Measurements from ENCODE around the gene HRC. TPM values are rescaled to one million over a fixed set of nuclear protein-coding genes. Genes with fewer than 3 reads are reported as not detected.

HRC gene
- total RNA-seq, 1 experiment from 2014 or later: 0.13 TPM

- TF ChIP-seq SIN3A (IDR thresholded peaks at IDR 0.05; ENCODE audit: borderline replicate concordance, insufficient read depth, low read depth, low read length): no peak
- TF ChIP-seq REST (IDR thresholded peaks at IDR 0.05; ENCODE audit: insufficient read depth in 1 of 2, low read depth in 2 of 2, low read length in 1 of 2): no peak
- intact Hi-C loops (cut with micrococcal nuclease; ENCODE audit: unreplicated experiment) (no loop called here), in situ Hi-C loops (cut with HindIII; ENCODE audit: low pct_unique_long_range_greater_than_20kb, low sequenced_read_pairs) (no loop called here)
- Histone ChIP-seq H3K36me3 (ENCODE audit: control insufficient read depth, insufficient read depth, low read length) (no peaks in the 10 kb centered on the region), H3K27me3 (ENCODE audit: control insufficient read depth, insufficient read depth, low read length) (no peaks in the 10 kb centered on the region), H3K27ac (ENCODE audit: low read length) (no peak overlapping the region), H3K4me1 (ENCODE audit: control insufficient read depth, insufficient read depth, low read length) (no peaks in the 10 kb centered on the region), H3K4me3 (ENCODE audit: low read depth in 2 of 2, low read length in 2 of 2) (no peak overlapping the region), H3K9me3 (ENCODE audit: control insufficient read depth, insufficient read depth, low read depth, low read length) (no peaks in the 10 kb centered on the region)
- CTCF ChIA-PET: no interaction called here
- DNase-seq (ENCODE audit: low read depth, low spot score): no peak
- ATAC-seq: no peak
- POLR2A ChIA-PET: no interaction called here
- no TSS peak for BruUV-seq (replicated peaks)
Measured at GRCh38 chr19:49180659-49181058, 25.5 kb upstream of the HRC start.

GRCh38 chr19:49173198-49173597, 18.0 kb upstream of the HRC start:
- TF ChIP-seq REST (IDR thresholded peaks at IDR 0.05; ENCODE audit: insufficient read depth in 1 of 2, low read depth in 2 of 2, low read length in 1 of 2): no peak
- ATAC-seq (no peak), DNase-seq (ENCODE audit: low read depth, low spot score) (no peak)
- no peaks in the 10 kb centered on the region for H3K9me3 ChIP-seq (ENCODE audit: control insufficient read depth, insufficient read depth, low read depth, low read length)
- H3K36me3 ChIP-seq (ENCODE audit: control insufficient read depth, insufficient read depth, low read length): no peaks in the 10 kb centered on the region; the same call in none of the 2 replicates
- no peak overlapping the region for H3K4me3 ChIP-seq (ENCODE audit: low read depth in 2 of 2, low read length in 2 of 2)
- ChIA-PET POLR2A (no interaction called here), CTCF (no interaction called here)
- no peaks in the 10 kb centered on the region for H3K27me3 ChIP-seq (ENCODE audit: control insufficient read depth, insufficient read depth, low read length)
- TSS peak; percentile 68 for BruUV-seq (replicated peaks)
- in situ Hi-C loops (cut with HindIII; ENCODE audit: low pct_unique_long_range_greater_than_20kb, low sequenced_read_pairs) (no loop called here), intact Hi-C loops (cut with micrococcal nuclease; ENCODE audit: unreplicated experiment) (no loop called here)
- H3K27ac ChIP-seq (ENCODE audit: low read length): no peak overlapping the region
- H3K4me1 ChIP-seq (ENCODE audit: control insufficient read depth, insufficient read depth, low read length): no peaks in the 10 kb centered on the region

- ATAC-seq (no peak), DNase-seq (ENCODE audit: low read depth, low spot score) (no peak)
- Histone ChIP-seq H3K27ac (ENCODE audit: low read length) (no peak overlapping the region), H3K4me3 (ENCODE audit: low read depth in 2 of 2, low read length in 2 of 2) (no peak overlapping the region), H3K4me1 (ENCODE audit: control insufficient read depth, insufficient read depth, low read length) (no peaks in the 10 kb centered on the region), H3K9me3 (ENCODE audit: control insufficient read depth, insufficient read depth, low read depth, low read length) (no peaks in the 10 kb centered on the region), H3K36me3 (ENCODE audit: control insufficient read depth, insufficient read depth, low read length) (no peaks in the 10 kb centered on the region; the same call in 1 of the 2 replicates), H3K27me3 (ENCODE audit: control insufficient read depth, insufficient read depth, low read length) (no peaks in the 10 kb centered on the region)
- CTCF ChIA-PET: no interaction called here
- POLR2A ChIA-PET: interaction anchor here (0.6 kb wide), 1 partner anchor 16 kb away, joined by 3 read pairs; no protein-coding TSS in a partner anchor
- intact Hi-C loops (cut with micrococcal nuclease; ENCODE audit: unreplicated experiment) (no loop called here), in situ Hi-C loops (cut with HindIII; ENCODE audit: low pct_unique_long_range_greater_than_20kb, low sequenced_read_pairs) (no loop called here)
- no TSS peak for BruUV-seq (replicated peaks)
- TF ChIP-seq REST (IDR thresholded peaks at IDR 0.05; ENCODE audit: insufficient read depth in 1 of 2, low read depth in 2 of 2, low read length in 1 of 2): no peak
- no peak for TF ChIP-seq POLR2AphosphoS5 (IDR thresholded peaks at IDR 0.05; ENCODE audit: low read depth, low read length)
- no peak for TF ChIP-seq SIN3A (IDR thresholded peaks at IDR 0.05; ENCODE audit: borderline replicate concordance, insufficient read depth, low read depth, low read length)
- TF ChIP-seq CTCF (IDR thresholded peaks at IDR 0.05): no peak
- TF ChIP-seq TCF7L2 (IDR thresholded peaks at IDR 0.05; ENCODE audit: low read depth, low read length): no peak
Measured at GRCh38 chr19:49168421-49168820, 13.2 kb upstream of the HRC start.
